Forelimb muscle (tissue), 1 donor: ENCODE measurements around the gene SURF4. TPM values are rescaled to one million over a fixed set of nuclear protein-coding genes. Genes with fewer than 3 reads are reported as not detected.
"Not testable (repeated sequence)": the region's sequence is repeated elsewhere in the genome, so short reads cannot be mapped to it uniquely, and the experiment has no call there.

Source experiments
- DNase-seq: peaks from one replicate; pipeline ENCODE4 v3.0.0-alpha.2; 2013; ENCODE audit warnings: low read depth
- polyA plus RNA-seq: library from polyadenylated mRNA; unstranded; fragments of 120-200 nt; gene quantifications from one replicate; pipeline ENCODE4 v1.2.1, GENCODE V29; 2013; ENCODE audit not compliant: insufficient read length

SURF4 gene
- polyA plus RNA-seq, 1 donor, result 84.6 TPM

DNA sequence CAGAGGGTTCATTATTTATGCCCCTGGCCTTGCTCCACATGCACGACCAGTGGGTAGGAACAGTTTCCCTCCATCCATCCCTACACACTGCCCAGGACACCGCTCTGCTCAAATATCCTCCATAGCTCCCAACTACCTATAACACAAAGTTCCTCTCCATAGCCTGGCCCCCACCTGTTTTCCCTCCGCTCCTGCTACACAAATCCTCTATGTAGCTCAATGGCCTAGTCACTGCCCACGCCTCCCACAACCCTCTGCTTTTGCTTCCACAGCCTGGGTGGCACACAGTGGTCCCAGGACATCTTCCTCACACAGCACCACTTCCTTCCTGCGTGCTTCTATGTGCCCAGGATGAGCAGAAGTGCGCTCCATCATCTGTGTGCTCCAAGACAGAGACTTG lies 21.5 kb upstream of the SURF4 start:
- DNase-seq, result no peak

DNA sequence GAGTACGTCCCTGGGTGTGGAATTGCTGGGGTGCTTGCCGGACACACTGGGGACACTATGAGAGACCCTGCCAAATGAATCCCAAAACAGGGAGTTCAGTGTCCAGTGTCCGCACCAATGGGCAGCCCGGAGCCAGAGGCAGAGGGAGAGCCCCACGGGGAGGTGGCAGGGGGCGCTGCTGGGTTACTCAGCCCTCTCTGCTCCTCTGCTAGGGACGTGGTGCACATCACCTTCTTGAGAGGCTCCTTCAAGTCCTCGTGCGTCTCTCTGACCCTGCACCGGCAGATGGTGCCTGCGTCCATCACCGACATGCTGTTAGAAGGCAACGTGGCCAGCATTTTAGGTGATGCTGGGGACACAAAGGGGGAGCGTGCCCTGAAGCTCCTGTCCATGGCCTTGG lies 21.1 kb upstream of the SURF4 start:
- no peak for DNase-seq

DNA sequence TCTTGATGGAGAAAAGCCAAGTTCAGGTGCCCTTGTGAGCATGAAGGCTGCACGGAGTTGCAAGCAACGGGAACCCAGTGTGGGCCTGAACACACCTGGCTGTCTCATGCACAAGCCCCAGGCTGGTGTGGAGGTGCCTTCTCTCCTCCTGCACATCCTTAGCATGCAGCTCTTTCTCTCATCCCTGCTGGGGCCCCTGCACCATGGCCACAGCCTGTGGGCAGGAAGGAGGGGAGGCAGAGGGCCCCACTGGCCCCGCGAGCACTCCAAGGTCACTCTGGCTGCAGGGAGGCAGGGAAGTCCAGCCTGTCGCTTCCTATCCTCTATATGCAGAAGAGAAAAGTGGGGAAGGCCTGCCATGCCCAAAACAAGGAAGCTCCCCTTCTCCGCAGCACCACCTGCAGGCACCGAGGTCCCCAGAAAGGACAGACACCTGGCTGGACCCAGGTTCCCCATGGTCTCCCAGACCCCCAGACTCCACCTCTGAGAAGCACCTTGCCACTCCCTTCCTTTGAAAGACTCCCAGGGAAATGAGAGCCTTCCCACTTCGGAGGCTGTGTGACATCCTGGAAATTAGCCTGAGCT lies 18.9 kb upstream of the SURF4 start:
- DNase-seq, result no peak

DNA sequence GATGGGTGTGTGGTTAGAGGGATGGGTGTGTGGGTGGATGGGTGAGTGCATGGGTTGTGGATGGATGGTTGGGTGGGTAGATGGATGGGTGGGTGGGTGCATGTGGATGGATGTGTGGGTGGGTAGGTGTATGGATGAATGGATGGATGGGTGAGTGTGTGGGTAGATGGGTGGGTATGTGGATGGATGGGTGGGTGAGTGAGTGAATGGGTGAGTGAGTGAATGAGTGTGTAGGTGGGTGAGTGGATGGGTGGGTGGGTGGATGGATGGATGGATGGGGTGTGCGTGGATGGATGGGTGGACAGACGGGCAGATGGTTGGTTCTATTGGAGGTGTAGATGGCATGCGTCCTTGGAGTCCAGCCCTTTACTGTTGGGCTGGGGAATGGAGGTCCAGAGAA lies 17.5 kb upstream of the SURF4 start:
- no peak for DNase-seq

DNA sequence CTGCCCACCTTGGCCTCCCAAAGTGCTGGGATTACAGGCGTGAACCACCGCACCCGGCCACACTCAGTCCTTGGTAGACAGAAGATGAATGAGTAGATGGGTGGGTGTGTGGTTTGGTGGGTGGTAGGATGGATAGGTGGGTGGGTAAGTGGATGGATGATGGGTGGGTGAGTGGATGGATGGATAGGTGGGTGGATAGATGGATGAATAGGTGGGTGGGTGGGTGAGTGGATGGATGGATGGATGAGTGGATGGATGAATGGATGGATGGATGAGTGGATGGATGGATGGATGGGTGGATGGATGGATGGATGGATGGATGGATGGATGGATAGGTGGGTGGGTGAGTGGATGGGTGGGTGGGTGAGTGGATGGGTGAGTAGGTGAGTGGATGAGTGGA lies 16.4 kb upstream of the SURF4 start:
- DNase-seq, result not testable (repeated sequence)

DNA sequence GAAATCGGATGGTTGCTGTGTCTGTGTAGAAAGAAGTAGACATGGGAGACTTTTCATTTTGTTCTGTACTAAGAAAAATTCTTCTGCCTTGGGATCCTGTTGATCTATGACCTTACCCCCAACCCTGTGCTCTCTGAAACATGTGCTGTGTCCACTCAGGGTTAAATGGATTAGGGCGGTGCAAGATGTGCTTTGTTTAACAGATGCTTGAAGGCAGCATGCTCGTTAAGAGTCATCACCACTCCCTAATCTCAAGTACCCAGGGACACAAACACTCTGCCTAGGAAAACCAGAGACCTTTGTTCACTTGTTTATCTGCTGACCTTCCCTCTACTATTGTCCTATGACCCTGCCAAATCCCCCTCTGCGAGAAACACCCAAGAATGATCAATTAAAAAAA lies 15.6 kb upstream of the SURF4 start:
- DNase-seq, result not testable (repeated sequence)

DNA sequence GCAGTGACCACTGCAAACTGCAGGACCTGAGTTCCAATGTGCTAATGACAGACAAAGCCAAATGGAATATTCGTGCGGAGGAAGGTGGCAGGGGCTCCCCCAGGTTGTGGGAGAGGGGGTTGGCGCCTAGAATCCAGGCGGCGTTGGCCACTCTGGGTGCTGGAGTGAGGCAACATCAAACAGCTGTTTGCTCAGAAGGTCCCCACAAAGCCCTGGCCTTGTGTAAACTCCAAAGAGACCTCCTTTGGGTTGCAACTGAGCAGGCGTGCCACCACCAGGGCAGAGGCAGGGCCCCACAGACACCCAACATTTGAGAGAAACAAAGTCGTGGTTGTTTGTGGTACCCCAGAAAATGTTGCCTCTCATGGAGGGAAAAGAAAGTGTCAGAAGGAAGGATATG lies 14.9 kb upstream of the SURF4 start:
- DNase-seq, result no peak

DNA sequence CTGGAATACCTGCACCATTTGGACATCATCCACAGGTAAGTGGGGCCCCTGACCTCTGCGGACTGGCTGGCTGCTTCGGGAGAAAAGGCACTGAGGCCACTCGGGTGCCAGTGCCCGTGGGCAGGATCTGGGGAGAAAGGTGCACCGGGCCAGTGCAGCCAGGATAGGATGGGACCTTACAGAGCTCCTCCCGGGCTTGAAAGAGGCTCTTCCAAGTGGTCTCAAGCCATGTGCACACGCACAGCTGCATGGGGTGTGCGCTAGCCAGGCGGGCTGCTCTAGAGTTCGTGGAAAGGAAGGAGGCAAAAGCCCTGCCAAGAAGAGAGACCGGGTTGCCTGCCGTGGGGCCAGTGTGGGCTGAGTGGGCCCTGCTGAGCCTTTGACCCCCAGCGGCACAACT lies 13.7 kb upstream of the SURF4 start:
- no peak for DNase-seq

DNA sequence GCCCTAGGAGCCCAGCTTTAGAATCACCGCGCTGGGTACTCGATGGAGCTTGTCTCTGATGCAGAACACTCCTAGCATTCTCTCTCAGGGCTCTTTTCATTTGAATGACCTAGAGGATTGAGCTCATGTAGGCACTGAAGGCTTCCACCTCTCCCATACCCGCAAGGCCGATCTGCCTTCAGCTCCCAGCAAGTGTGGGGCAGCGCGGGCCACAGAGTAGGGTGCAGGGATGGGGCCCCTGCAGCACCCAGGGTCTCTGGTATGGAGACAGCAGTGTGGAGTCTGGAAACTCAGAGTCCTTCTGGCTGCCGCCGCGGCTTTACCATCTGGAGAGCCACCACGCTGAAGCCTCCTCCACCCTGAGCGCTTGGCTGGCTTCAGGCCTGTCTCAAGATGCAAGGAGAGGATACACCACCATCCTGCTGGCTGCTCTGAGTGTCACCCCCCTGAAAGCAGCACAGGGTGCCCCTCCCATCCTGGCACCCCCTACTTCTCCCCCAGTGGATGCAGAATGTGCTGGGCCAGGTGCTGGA lies 13.2 kb upstream of the SURF4 start:
- DNase-seq, result no peak

DNA sequence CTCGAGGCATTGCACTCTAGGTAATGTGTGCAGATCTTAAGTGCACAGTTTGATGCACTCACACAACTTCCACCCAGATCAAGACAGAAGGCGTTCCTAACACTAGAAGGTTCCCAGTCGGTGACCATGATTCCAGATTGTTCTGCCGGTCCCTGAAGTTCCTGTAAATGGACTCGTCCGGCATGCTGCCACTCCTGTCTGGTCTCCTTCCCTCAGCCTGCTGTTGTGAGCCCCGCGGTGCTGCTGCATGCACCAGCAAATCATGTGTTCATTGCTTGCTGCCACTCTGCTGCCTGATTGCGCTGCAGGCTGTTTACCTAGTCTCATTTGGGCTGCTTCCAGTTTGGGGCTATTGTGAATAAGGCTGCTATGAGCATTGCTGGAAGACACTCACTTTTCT lies 11.8 kb upstream of the SURF4 start:
- no peak for DNase-seq

DNA sequence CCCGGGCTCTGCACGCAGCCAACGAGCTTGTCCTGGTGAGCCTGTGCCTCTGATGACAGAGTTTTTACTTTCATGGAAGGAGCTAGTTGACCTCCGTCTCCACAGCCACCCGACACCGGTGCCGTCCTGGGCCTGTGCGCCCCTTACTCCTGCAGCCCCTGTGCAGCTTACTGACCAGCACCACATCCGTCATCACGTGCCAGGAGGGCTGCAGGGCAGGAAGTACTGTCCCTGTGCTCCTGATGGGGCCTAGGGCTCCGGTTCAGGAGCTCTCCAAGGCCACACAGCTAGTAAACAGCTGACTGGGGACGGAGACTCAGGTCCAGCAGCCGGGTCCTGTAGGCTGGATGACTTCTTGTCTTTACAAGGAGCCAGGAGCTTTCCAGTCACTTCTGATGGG lies 10.5 kb upstream of the SURF4 start:
- no peak for DNase-seq

DNA sequence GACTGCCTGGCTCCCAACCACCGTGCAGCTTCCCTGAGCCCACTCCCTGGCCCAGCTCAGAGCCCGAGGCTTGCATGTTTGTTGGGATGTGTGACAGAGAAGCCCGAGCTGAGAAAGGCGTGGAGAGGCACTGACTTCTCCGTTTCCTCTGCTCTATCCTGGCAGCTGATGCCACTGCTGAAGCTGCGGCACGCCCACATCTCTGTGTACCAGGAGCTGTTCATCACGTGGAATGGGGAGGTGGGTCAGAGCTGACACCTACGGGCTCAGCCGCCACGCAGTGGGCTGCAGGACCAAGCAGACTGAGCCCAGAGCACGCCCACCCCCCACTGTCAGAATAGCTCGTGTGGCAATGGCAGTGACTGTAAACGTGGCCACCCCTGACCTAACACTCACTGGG lies 9.6 kb upstream of the SURF4 start:
- no peak for DNase-seq

DNA sequence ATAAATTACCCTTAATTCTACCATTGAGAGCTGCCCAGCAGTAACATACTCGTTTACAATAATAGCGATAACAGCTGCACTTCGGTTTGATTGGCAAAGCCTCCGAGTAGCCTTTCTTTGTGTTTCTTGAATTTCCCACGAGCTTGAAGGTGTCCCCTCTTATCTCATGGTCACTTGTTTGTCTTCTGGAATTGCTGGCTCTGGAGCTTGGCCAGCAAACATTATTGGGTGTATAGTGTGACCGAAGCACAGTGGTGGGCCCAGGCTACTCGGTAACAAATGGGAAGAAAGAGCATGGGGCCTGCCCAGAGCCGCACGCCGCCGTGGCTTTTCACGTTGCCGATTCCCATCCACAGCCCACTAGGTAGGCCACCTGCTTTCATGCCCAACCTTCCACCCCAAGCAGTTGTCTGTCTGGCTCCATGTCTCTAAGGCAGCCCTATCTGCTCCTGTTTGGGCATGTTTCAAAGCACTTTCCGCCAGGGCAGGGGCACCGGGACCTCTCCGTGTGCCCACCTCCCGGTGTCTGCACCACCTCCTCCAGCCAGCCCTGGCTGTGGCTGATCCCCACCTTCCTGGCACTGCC lies 9.0 kb upstream of the SURF4 start:
- no peak for DNase-seq

DNA sequence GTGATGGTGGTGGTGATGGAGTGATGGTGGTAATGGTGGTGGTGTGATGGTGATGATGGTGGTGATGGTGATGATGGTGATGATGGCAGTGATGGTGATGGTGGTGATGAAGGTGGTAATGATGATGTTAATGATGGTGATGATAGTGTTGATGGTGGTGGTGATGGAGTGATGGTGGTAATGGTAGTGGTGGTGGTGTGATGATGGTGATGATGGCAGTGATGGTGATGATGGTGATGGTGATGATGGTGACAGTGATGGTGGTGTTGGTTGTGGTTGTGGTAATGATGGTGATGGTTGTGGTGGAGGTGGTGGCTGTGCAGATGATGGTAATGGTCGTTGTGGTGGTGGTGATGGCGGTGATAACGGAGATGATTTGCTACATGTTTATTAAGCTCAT lies 7.6 kb upstream of the SURF4 start:
- DNase-seq, result no peak

DNA sequence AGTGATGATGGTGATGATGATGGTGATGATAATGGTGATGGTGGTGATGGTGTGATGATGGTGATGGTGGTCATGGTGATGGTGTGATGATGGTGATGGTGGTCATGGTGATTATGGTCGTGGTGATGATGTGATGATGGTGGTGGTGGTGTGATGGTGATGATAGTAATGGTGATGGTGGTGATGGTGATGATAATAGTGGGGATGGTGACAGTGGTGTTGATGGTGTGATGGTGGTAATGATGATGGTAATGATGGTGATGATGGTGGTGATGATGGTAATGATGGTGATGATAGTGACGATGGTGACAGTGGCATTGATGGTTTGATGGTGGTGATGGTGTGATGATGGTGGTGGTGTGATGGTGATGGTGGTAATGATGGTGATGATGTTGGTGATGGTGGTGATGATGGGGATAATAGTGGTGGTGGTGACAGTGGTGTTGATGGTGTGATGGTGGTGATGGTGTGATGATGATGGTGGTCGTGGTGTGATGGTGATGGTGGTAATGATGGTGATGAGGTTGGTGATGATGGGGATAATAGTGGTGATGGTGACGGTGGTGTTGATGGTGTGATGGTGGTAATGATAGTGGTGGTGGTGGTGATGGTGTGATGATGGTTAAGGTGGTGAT lies 6.8 kb upstream of the SURF4 start:
- no peak for DNase-seq

DNA sequence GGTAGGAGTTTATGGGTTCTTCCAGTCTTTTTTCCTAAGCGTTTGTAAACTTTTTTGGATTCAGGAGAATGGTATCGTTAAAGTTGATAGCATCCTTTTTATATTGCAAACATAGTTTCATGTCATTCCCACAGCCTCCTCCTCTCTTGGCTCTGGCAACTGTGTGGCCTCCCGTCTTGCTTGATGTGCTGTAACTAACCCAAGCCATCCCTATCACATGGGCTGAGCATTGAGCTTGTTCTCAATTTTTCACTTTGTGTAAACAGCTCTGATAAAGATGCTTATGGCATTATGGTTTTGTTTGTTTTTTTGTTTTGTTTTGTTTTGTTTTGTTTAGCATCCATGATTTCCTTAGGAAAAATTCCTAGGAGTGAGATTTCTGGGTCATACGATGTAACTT lies 4.9 kb upstream of the SURF4 start:
- no peak for DNase-seq

DNA sequence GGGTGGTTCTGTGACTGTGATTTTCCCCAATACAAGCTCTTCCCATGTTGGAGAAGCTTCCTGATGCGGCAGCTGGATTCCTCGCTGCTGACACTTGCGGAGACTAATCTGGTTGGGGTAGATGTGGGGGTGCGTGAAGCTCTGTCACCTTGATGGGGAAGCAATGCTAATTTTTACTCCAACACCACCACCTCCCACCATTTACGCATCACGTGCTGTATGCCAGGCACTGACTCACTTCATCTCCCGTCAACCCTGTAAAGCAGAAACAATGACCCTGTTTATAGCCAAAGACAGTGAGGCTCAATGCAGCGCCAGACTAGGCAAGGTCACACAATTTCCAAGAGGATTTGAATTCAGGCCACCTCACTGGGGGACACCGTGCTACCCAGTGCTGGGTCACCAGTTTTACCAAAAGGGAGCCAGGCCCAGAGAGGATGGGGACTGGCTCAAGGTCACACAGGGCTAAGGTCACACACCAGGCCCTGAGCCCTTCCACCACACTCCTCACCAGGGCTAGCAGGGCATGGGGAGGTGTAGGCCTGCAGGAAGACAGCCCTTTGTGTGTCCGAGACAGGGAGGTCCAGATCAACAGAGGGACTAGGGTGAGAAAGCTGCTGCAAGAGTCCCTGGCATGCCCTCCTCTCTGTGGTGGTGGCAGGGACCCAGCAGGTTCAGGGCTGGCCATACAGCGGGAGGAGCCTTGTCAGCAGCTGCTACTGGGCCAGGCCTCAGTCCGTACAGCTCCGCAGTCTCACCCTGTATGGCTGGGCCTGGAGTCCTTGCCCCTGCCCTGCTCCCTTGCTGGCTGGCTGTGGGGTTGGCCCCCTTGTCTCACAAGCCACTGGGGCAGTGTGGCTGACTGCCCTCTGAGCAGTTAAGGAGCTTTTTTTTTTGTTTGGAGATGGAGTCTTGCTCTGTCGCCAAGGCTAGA lies 3.6 kb upstream of the SURF4 start:
- no peak for DNase-seq

DNA sequence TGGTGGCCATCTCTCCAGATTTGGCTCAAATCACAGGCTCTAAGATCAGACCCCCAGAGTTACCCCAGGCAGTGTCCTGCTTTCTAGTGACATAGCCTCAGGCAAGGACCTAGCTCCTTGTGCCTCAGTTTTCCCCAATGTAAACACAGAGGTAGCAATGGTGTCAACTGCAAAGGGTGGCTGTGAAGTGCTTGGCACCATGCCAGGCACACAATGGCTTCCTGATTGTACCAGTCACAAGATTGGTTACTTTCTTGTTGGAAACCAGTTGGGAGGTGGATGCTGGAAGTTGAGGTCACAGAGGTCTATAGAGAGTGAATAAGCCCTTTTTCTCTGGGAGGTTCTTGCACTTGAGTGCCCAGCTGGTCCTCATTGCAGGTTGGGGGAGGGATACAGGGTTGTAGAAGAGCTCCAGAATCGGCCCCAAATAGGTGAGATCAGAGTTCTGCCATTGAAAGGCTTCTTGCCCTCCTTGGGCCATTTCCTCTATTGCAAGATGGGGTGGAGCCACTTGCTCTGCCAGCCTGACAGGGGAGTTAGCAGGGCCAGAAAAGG lies 2.6 kb upstream of the SURF4 start:
- DNase-seq, result no peak

DNA sequence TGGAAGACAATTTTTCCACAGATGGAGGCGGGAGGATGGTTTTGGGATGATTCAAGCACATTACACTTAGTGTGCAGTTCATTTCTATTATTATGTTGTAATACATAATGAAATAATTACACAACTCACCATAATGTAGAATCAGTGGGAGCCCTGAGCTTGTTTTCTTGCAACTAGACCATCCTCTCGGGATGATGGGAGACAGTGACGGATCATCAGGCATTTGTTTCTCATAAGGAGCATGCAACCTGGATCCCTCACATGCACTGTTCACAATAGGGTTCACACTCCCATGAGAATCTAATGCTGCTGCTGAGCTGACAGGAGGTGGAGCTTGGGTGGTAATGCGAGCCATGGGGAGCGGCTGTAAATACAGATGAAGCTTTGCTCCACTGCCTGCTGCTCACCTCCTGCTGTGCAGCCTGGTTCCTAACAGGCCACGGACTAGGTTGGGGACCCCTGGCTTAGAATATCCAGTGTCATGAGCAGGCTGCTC lies 1.9 kb upstream of the SURF4 start:
- no peak for DNase-seq

DNA sequence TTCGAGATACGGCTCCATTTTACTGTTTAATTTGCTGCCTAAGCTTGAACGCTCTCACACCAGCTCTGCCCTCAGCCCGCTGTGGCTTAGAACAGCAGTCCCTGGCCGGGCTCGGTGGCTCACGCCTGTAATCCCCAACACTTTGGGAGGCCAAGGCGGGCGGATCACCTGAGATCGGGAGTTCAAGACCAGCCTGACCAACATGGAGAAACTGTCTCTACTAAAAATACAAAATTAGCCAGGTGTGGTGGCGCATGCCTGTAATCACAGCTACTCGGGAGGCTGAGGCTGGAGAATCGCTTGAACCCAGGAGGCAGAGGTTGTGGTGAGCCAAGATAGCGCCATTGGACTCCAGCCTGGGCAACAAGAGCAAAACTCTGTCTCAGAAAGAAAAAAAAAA lies 1.4 kb upstream of the SURF4 start:
- DNase-seq, result not testable (repeated sequence)

DNA sequence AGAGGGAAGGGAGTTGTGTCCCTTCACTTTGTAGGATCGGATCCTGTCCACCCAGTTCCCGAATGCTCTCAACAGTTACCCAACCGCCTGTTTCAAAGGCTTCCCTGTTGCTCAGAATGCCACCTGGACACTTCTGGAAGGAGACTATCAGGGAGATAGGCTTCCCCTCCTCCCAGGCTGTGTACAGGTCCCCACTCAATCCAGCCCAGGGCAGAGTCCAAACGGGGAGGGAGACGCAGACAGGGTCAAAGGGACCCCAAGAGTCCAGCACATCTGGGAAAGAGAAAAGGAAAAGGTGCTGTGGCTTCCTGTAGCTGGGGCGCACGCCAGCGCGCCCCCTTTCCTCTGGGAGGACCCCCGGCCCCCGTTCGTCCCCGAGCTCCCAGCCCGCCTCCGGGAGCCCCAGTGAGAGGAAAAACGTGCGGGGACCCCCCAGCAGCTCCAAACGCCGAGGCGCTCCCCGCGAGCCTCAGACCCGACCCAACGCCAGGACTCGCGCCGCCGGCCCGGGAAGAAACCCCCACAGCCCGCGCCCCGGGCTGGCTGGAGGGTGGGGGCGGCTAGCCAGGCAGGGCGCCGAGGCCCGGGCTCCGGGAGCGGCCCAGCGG lies 640 bp downstream of the SURF4 start:
- DNase-seq, result no peak
